ENCODE data around the gene ATP10A. TPM values are rescaled to one million over a fixed set of nuclear protein-coding genes. Genes with fewer than 3 reads are reported as not detected.

The ATP10A gene
- total RNA-seq, 4 donors from 2014 or later: 8.1 to 36.0 (median 17.9) TPM

DNA sequence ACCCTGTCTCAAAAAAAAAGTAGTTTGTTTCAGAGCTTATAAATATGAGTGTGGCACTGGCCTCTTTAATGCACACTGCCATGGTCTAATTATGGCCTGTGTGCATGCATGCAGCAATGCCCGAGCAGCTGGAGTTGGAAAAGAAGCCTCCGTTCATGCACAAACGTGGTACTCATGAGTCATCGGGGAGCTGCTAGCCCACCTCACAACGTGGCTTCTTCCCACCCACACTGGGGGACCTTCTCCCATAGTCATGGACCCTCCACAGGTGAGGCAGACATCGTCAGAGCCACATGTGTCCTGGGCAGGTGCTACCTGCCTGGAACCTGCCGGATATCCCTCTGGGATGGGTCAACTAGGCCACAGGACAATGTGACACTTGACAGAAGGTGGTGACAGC is 66.7 kb downstream of the ATP10A start:
- DNase-seq (ENCODE audit: low spot score in 2 of 2): no peak
- Histone ChIP-seq H3K36me3 (no peaks in the 10 kb centered on the region), H3K4me3 (no peak overlapping the region), H3K9me3 (no peaks in the 10 kb centered on the region), H3K27ac (peak overlapping the region in 1 of 4 donors; percentile 75), H3K27me3 (no peaks in the 10 kb centered on the region), H3K4me1 (peaks cover 0 to 48% (median 3%) of the 10 kb centered on the region in 4 donors)
- no peak for TF ChIP-seq EP300 (IDR thresholded peaks at IDR 0.05)
- TF ChIP-seq, protein P1, sequence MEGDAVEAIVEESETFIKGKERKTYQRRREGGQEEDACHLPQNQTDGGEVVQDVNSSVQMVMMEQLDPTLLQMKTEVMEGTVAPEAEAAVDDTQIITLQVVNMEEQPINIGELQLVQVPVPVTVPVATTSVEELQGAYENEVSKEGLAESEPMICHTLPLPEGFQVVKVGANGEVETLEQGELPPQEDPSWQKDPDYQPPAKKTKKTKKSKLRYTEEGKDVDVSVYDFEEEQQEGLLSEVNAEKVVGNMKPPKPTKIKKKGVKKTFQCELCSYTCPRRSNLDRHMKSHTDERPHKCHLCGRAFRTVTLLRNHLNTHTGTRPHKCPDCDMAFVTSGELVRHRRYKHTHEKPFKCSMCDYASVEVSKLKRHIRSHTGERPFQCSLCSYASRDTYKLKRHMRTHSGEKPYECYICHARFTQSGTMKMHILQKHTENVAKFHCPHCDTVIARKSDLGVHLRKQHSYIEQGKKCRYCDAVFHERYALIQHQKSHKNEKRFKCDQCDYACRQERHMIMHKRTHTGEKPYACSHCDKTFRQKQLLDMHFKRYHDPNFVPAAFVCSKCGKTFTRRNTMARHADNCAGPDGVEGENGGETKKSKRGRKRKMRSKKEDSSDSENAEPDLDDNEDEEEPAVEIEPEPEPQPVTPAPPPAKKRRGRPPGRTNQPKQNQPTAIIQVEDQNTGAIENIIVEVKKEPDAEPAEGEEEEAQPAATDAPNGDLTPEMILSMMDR (IDR thresholded peaks at IDR 0.05): no peak
- no peak for TF ChIP-seq POLR2A (IDR thresholded peaks at IDR 0.05)
- 75 to 82% methylated on average over 7 of the region's 7 CpGs for WGBS, 2 donors

- DNase-seq (ENCODE audit: low spot score in 2 of 2): no peak
- Histone ChIP-seq H3K27ac (no peak overlapping the region), H3K4me3 (no peak overlapping the region), H3K9me3 (no peaks in the 10 kb centered on the region), H3K4me1 (peaks cover 0 to 51% (median 3%) of the 10 kb centered on the region in 4 donors), H3K36me3 (no peaks in the 10 kb centered on the region), H3K27me3 (no peaks in the 10 kb centered on the region)
- no peak for TF ChIP-seq EP300 (IDR thresholded peaks at IDR 0.05)
- TF ChIP-seq, protein P1 (IDR thresholded peaks at IDR 0.05): no peak
- TF ChIP-seq POLR2A (IDR thresholded peaks at IDR 0.05): no peak
- 37 to 39% methylated on average over 6 of the region's 6 CpGs for WGBS, 2 donors
Observed at GRCh38 chr15:25795712-25796111, 67.4 kb downstream of the ATP10A start.

DNA sequence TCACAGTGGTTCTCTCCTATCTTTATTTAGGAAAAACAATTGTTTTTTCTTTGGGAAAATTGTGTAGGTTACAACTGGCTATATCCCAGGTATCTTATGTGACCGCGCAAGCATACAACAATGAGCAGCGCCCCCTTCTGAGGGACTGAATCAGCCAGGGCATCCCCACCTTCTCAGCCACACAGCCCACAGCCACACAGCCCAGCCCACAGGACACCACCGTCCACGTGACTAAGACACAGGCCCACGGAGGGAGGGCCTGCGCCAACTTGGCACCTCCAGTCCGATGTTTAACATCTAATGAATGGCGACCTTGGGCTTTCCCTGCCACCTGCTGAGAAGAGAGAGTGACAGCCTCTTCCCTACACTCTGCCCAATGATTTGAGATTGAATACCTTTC is 68.1 kb downstream of the ATP10A start:
- TF ChIP-seq, protein P1 (IDR thresholded peaks at IDR 0.05): no peak
- TF ChIP-seq POLR2A (IDR thresholded peaks at IDR 0.05) (no peak), EP300 (IDR thresholded peaks at IDR 0.05) (no peak)
- DNase-seq (ENCODE audit: low spot score in 2 of 2): no peak
- Histone ChIP-seq H3K36me3 (no peaks in the 10 kb centered on the region), H3K4me3 (no peak overlapping the region), H3K27ac (no peak overlapping the region), H3K9me3 (no peaks in the 10 kb centered on the region), H3K27me3 (no peaks in the 10 kb centered on the region), H3K4me1 (peaks cover 0 to 51% (median 3%) of the 10 kb centered on the region in 4 donors)
- 80 to 91% methylated on average over 9 of the region's 9 CpGs for WGBS, 2 donors

DNA sequence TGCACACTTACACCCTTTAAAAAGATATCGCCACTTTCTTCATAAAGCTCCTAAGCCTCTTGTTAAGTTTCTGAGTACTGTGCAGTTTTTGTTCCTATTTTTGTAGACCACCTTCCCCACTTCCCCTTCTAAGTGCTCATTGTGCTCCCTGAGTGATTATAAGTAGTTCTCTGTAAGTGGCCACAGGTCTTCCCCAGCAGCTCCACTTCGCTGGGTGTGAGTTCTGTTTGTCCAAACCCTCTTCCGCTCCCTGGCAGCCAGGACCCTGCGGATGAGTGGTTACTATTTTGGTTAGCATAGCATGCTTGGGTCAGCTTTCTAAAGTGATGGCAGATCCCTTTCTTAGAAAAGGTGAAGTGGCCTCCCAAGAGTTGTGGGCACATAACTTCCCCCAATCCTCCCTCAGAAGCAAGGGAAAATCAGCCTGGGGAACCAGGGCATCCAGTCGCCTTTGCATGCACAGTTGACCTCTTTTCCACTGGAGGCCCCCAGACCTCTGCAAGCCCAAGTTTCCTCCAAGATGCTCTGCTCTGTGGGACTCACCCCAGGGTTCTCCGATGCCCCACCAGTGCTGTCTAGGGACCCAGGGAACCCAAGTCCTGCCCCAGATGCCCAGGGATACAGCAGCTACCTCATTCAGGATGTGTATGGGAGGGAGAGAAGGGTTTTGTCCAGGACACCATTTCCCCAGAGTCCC is 69.6 kb downstream of the ATP10A start:
- Histone ChIP-seq H3K27ac (no peak overlapping the region), H3K36me3 (no peaks in the 10 kb centered on the region), H3K4me3 (no peak overlapping the region), H3K4me1 (peaks cover 0 to 56% (median 5%) of the 10 kb centered on the region in 4 donors), H3K9me3 (no peaks in the 10 kb centered on the region), H3K27me3 (no peaks in the 10 kb centered on the region)
- WGBS, 2 donors: 86 to 91% methylated on average over 6 of the region's 6 CpGs
- no peak for DNase-seq (ENCODE audit: low spot score in 2 of 2)
- TF ChIP-seq, protein P1 (IDR thresholded peaks at IDR 0.05): no peak
- TF ChIP-seq EP300 (IDR thresholded peaks at IDR 0.05) (peak in 1 of 2 donors; percentile 36), POLR2A (IDR thresholded peaks at IDR 0.05) (no peak)

- Histone ChIP-seq H3K36me3 (no peaks in the 10 kb centered on the region), H3K4me1 (peaks cover 0 to 56% (median 6%) of the 10 kb centered on the region in 4 donors), H3K9me3 (no peaks in the 10 kb centered on the region), H3K27ac (no peak overlapping the region), H3K27me3 (no peaks in the 10 kb centered on the region), H3K4me3 (no peak overlapping the region)
- WGBS, 2 donors: 87 to 100% methylated on average over 3 of the region's 3 CpGs
- DNase-seq (ENCODE audit: low spot score in 2 of 2): no peak
- TF ChIP-seq, protein P1 (IDR thresholded peaks at IDR 0.05): no peak
- TF ChIP-seq POLR2A (IDR thresholded peaks at IDR 0.05): no peak
Observed at GRCh38 chr15:25792128-25792527, 71.0 kb downstream of the ATP10A start.
